GM10248 (cell line): ENCODE results near the gene CDH23.

Source experiments
- CTCF ChIA-PET: fragments of 300-600 bp; sonication (Branson Sonifier 250); formaldehyde crosslinking; extraction: SDS; loops from one replicate; lab custom pipeline; 2021; ENCODE audit warnings: antibody characterized with exemption; lab: Yijun Ruan, JAX
- POLR2A ChIA-PET: fragments of 350-650 bp; sonication (Branson Sonifier 250); formaldehyde crosslinking; extraction: SDS; loops from one replicate; lab custom pipeline; 2020; ENCODE audit warnings: antibody characterized with exemption; lab: Yijun Ruan, JAX
- DNase-seq: peaks from one replicate; pipeline ENCODE4 v3.0.0; 2012; ENCODE audit errors: extremely low spot score
- TF ChIP-seq, protein P1 (sequence below): IDR thresholded peaks from 2 replicates; pipeline ENCODE4 v1.5.1; 2012; ENCODE audit warnings: mild to moderate bottlenecking, low read depth; ENCODE audit errors: extremely low read depth, missing control alignments, control extremely low read depth

The CDH23 gene

GRCh38 chr10:71627956-71628355 is 231.2 kb downstream of the CDH23 start:
- ChIA-PET POLR2A (no interaction called here), CTCF (no interaction called here)
- no peak for DNase-seq
- TF ChIP-seq, protein P1, sequence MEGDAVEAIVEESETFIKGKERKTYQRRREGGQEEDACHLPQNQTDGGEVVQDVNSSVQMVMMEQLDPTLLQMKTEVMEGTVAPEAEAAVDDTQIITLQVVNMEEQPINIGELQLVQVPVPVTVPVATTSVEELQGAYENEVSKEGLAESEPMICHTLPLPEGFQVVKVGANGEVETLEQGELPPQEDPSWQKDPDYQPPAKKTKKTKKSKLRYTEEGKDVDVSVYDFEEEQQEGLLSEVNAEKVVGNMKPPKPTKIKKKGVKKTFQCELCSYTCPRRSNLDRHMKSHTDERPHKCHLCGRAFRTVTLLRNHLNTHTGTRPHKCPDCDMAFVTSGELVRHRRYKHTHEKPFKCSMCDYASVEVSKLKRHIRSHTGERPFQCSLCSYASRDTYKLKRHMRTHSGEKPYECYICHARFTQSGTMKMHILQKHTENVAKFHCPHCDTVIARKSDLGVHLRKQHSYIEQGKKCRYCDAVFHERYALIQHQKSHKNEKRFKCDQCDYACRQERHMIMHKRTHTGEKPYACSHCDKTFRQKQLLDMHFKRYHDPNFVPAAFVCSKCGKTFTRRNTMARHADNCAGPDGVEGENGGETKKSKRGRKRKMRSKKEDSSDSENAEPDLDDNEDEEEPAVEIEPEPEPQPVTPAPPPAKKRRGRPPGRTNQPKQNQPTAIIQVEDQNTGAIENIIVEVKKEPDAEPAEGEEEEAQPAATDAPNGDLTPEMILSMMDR: no peak

GRCh38 chr10:71629131-71629530 is 232.4 kb downstream of the CDH23 start:
- ChIA-PET CTCF (interaction anchor here (1.8 kb wide), 1 partner anchor 10 kb away, joined by 6 read pairs; no protein-coding TSS in a partner anchor), POLR2A (no interaction called here)

GRCh38 chr10:71630168-71630567 is 233.4 kb downstream of the CDH23 start:
- ChIA-PET POLR2A (no interaction called here), CTCF (interaction anchor here (1.8 kb wide), 1 partner anchor 9 kb away, joined by 6 read pairs; no protein-coding TSS in a partner anchor)
- no peak for DNase-seq
- TF ChIP-seq, protein P1: no peak

More at GRCh38 chr10:71629131-71629530, 232.4 kb downstream of the CDH23 start:
- TF ChIP-seq, protein P1: no peak
- no peak for DNase-seq

DNA sequence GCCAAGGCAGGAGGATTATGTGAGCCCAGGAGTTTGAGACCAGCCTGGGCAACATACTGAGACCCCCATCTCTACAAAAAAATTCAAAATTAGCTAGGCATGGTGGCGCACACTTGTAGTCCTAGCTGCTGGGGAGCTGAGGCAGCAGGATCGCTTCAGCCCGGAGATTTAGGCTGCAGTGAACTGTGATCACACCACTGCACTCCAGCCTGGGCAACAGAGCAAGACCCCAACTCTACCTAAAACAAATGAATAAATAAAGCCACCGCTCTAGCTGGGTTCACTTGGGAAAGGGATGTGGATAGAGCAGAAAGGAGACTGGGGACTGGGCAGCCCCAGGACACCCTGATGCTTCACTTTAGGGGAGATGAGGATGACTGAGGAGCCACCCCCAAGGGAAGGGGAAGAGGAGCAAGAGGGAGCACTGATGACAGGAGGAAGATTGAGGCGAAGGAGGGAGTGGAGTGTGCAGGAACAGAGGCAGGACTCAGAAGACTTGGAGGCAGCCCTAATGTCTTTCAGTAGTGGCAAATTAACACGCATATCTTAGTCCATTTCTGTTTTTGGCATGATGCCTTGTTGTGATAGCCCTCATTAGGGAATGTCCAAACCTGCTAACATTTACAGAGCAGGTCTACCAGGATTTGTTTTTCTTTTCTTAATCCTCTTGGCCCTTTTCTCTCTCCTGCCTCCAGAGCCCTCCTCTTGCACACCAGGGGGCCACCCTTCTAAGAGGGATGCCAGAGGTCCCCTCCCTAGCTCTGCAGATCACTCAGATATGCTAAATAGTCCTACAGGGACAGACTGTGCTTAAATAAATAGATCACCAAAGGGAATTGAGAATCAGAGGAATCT is 234.5 kb downstream of the CDH23 start:
- no peak for DNase-seq
- TF ChIP-seq, protein P1: no peak
- POLR2A ChIA-PET: no interaction called here
- CTCF ChIA-PET: interaction anchor here (1.8 kb wide), 1 partner anchor 8 kb away, joined by 6 read pairs; no protein-coding TSS in a partner anchor

DNA sequence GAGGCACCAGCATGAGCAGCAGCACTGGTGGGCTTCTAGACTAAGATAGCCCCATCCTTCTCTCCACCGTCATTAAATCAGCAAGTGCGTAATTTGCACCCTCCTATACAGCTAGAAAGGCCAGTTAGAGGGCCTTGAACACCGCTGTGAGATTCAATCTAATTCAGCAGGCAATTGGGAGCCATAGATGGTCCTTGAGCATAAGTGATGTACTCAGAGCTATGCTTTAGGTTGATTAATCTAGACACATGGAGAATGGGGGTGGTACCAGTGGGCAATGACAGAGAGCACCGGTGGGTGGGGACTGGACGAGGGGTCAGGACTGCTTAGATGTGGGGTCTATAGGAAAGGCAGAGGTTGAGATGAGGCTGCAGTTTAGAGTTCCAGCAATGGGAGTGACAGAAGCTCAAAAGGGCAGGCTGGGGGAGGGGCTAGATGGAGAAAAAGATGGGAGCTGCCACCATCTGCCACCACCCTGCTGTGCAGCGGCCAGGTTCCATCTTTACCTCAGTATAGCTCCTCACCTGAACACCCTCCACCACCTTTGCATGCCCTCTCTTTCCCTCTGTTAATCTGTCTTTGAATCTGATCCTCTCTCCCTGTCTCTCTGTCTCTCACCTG is 235.6 kb downstream of the CDH23 start:
- CTCF ChIA-PET: interaction anchor here (0.8 kb wide), 1 partner anchor 13 kb away, joined by 3 read pairs; no protein-coding TSS in a partner anchor
- TF ChIP-seq, protein P1: no peak
- DNase-seq: no peak
- POLR2A ChIA-PET: interaction anchor here (0.5 kb wide), 1 partner anchor 1671 kb away, joined by 5 read pairs; no protein-coding TSS in a partner anchor

DNA sequence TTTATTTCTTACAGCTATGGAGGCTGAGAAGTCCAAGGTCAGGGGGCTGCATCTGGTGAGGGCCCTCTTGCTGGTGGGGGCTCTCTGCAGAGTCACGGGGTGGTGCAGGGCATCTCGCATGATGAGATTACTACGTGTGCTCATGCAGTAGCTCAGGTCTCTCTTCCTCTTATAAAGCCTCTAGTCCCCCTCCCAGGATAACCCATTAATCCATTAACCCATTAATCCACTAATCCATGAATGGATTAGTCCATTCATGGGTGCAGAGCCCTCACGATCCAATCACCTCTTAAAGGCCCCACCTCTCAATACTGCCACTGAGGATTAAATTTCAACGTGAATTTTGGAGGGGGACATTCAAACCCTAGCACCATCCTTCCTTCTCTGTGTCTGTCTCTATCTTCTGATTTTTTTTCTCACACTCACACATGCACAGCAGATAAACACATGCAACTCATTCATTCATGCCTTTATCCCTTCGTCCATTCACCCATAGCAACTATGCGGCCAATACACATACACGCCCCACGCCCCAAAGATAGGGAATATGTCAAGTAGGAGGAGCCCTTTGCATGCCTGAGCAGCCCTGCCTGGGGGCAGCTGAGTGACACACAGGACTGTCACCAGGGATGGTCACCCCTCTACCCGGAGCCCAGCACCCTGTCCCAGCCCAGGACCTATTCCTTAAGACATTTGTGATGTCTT is 236.3 kb downstream of the CDH23 start:
- CTCF ChIA-PET: interaction anchor here (0.8 kb wide), 1 partner anchor 13 kb away, joined by 3 read pairs; no protein-coding TSS in a partner anchor
- no peak for DNase-seq
- POLR2A ChIA-PET: no interaction called here
- TF ChIP-seq, protein P1: no peak
